HepG2 (cell line): ENCODE results near the gene MARCHF6. TPM values are rescaled to one million over a fixed set of nuclear protein-coding genes. Genes with fewer than 3 reads are reported as not detected.
A peak's percentile ranks its signal among the peaks of the same experiment; 100 is the strongest.

Experiments used
- CBX1 ChIP-seq: IDR thresholded peaks from one replicate; pipeline ENCODE4 v1.6.1; 2016; ENCODE audit warnings: antibody characterized with exemption, low read depth
- HOXA9 ChIP-seq: sonication (generic); formaldehyde crosslinking; IDR thresholded peaks from 2 replicates; pipeline ENCODE4 v1.8.1; 2022; ENCODE audit warnings: missing genetic modification reagents, mild to moderate bottlenecking, moderate library complexity, borderline replicate concordance
- REPIN1 ChIP-seq: sonication (generic); formaldehyde crosslinking; IDR thresholded peaks from 2 replicates; pipeline ENCODE4 v1.8.0; 2022; ENCODE audit warnings: missing genetic modification reagents, low read depth, mild to moderate bottlenecking, borderline replicate concordance
- TOE1 ChIP-seq: sonication (generic); formaldehyde crosslinking; IDR thresholded peaks from 2 replicates; pipeline ENCODE4 v1.4.0; 2020; ENCODE audit warnings: mild to moderate bottlenecking, missing genetic modification reagents
- ZNF234 ChIP-seq: sonication (generic); formaldehyde crosslinking; conservative IDR thresholded peaks from 2 replicates; pipeline ENCODE4 v1.5.1; 2020; ENCODE audit warnings: mild to moderate bottlenecking, missing genetic modification reagents
- ZNF44 ChIP-seq: sonication (generic); formaldehyde crosslinking; IDR thresholded peaks from 2 replicates; pipeline ENCODE4 v1.5.1; 2020; ENCODE audit warnings: mild to moderate bottlenecking, missing genetic modification reagents
- ZNF792 ChIP-seq: IDR thresholded peaks from 2 replicates; pipeline ENCODE4 v1.6.1; 2016
- polyA plus RNA-seq, 8 experiments: library from polyadenylated mRNA; depleted of rRNA in 3 of 8; stranded (reverse) in 7 of 8; unstranded in 1 of 8; fragments of >200 nt; fragmentation: Illumina TruSeq in 4 of 8; extraction: Trizol in 4 of 8; gene quantifications; 2 replicates each; pipeline versions ENCODE4 v1.2.1 to v1.2.3, GENCODE V29; 2011 to 2016; ENCODE audit warnings: low read depth in 4 of 8, missing spikeins in 1 of 8, mixed read lengths in 1 of 8; ENCODE audit not compliant: insufficient read depth in 1 of 8
- total RNA-seq, 5 experiments: library from RNA; depleted of rRNA; stranded (reverse); fragments of >200 nt; fragmentation: Illumina TruSeq; extraction: Trizol; gene quantifications; 2 replicates each; pipeline ENCODE4 v1.2.3, GENCODE V29; 2016; ENCODE audit warnings: low read depth in 1 of 5
- TF ChIP-seq, protein P1 (sequence below): IDR thresholded peaks from 2 replicates; pipeline ENCODE4 v1.6.1; 2016; ENCODE audit warnings: low read depth, missing genetic modification reagents, missing compliant biosample characterization
- TF ChIP-seq, protein P2 (sequence below): sonication (generic); formaldehyde crosslinking; IDR thresholded peaks from 2 replicates; pipeline ENCODE4 v1.4.0; 2020; ENCODE audit warnings: missing genetic modification reagents
- TF ChIP-seq, protein P3 (sequence below): sonication (generic); formaldehyde crosslinking; IDR thresholded peaks from 2 replicates; pipeline ENCODE4 v1.8.1; 2023; ENCODE audit warnings: mild to moderate bottlenecking, missing genetic modification reagents
- TF ChIP-seq, protein P4 (sequence below): sonication (generic); formaldehyde crosslinking; IDR thresholded peaks from 2 replicates; pipeline ENCODE4 v1.5.0; 2020; ENCODE audit warnings: mild to moderate bottlenecking, missing genetic modification reagents, borderline replicate concordance
- TF ChIP-seq, protein P5 (sequence below): sonication (generic); formaldehyde crosslinking; IDR thresholded peaks from 2 replicates; pipeline ENCODE4 v1.4.0; 2020; ENCODE audit warnings: missing genetic modification reagents, mild to moderate bottlenecking, borderline replicate concordance

The MARCHF6 gene
- total and polyA plus RNA-seq, 2 of the 13 experiments (the other 11 are each of a cell fraction or from before 2014, with no cell fraction given): 48.6 to 107 TPM

DNA sequence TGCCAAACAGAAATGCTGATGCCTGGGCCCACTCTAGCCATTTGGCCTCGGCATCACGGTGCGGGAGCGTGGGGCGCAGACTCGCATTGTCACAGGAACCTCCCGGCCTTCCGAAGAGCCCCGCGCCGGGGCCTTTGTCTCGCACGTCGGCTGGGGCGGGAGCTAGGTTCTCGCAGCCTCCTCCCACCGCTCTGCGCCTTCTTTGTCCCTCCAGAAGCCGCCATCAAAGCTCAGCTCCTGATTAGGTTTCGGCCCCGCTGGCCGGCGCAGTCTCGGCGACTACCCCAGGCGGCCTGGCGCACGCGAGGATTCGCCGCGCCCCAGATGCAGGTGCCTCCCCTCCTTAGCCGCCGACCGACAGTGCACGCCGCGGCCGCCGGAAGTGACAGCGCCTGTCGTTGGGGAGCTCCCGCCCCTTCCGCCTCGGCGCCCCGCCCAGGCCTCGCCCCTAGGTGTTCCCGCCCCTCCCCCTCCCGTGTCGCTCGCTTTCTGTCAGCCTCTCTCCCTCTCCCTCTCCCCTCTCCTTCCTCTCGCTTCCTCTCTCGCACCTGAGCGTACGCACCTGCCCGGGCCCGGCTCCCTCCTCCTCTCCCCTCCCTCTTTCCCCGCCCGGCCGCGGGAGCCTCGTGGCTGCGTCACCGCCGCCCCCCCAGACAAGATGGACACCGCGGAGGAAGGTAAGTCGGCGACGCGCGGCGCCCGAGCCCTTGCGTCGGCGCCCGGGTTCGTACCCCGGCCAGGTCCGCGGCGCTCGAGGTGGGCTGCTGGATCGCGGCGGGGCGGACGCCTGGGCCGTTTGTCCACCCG, at the start of gene MARCHF6 (continued):
- TF ChIP-seq, protein P1, sequence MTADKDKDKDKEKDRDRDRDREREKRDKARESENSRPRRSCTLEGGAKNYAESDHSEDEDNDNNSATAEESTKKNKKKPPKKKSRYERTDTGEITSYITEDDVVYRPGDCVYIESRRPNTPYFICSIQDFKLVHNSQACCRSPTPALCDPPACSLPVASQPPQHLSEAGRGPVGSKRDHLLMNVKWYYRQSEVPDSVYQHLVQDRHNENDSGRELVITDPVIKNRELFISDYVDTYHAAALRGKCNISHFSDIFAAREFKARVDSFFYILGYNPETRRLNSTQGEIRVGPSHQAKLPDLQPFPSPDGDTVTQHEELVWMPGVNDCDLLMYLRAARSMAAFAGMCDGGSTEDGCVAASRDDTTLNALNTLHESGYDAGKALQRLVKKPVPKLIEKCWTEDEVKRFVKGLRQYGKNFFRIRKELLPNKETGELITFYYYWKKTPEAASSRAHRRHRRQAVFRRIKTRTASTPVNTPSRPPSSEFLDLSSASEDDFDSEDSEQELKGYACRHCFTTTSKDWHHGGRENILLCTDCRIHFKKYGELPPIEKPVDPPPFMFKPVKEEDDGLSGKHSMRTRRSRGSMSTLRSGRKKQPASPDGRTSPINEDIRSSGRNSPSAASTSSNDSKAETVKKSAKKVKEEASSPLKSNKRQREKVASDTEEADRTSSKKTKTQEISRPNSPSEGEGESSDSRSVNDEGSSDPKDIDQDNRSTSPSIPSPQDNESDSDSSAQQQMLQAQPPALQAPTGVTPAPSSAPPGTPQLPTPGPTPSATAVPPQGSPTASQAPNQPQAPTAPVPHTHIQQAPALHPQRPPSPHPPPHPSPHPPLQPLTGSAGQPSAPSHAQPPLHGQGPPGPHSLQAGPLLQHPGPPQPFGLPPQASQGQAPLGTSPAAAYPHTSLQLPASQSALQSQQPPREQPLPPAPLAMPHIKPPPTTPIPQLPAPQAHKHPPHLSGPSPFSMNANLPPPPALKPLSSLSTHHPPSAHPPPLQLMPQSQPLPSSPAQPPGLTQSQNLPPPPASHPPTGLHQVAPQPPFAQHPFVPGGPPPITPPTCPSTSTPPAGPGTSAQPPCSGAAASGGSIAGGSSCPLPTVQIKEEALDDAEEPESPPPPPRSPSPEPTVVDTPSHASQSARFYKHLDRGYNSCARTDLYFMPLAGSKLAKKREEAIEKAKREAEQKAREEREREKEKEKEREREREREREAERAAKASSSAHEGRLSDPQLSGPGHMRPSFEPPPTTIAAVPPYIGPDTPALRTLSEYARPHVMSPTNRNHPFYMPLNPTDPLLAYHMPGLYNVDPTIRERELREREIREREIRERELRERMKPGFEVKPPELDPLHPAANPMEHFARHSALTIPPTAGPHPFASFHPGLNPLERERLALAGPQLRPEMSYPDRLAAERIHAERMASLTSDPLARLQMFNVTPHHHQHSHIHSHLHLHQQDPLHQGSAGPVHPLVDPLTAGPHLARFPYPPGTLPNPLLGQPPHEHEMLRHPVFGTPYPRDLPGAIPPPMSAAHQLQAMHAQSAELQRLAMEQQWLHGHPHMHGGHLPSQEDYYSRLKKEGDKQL (CRISPR knock-in tag): 0 out of 2 replicates have a peak, but pooled peaks have one; percentile 29
- TF ChIP-seq HOXA9 (CRISPR knock-in tag) (0 out of 2 replicates have a peak, but pooled peaks have one; percentile 60), REPIN1 (CRISPR knock-in tag) (peak; percentile 11; the same call in 1 of the 2 replicates), ZNF44 (CRISPR knock-in tag) (no peak), ZNF234 (CRISPR knock-in tag) (peak; percentile 78), CBX1 (peak; percentile 56), TOE1 (CRISPR knock-in tag) (no peak; the same call in 1 of the 2 replicates), ZNF792 (CRISPR knock-in tag) (peak; percentile 93)
- TF ChIP-seq, protein P2, sequence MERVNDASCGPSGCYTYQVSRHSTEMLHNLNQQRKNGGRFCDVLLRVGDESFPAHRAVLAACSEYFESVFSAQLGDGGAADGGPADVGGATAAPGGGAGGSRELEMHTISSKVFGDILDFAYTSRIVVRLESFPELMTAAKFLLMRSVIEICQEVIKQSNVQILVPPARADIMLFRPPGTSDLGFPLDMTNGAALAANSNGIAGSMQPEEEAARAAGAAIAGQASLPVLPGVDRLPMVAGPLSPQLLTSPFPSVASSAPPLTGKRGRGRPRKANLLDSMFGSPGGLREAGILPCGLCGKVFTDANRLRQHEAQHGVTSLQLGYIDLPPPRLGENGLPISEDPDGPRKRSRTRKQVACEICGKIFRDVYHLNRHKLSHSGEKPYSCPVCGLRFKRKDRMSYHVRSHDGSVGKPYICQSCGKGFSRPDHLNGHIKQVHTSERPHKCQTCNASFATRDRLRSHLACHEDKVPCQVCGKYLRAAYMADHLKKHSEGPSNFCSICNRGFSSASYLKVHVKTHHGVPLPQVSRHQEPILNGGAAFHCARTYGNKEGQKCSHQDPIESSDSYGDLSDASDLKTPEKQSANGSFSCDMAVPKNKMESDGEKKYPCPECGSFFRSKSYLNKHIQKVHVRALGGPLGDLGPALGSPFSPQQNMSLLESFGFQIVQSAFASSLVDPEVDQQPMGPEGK: peak; percentile 67
- TF ChIP-seq, protein P3, sequence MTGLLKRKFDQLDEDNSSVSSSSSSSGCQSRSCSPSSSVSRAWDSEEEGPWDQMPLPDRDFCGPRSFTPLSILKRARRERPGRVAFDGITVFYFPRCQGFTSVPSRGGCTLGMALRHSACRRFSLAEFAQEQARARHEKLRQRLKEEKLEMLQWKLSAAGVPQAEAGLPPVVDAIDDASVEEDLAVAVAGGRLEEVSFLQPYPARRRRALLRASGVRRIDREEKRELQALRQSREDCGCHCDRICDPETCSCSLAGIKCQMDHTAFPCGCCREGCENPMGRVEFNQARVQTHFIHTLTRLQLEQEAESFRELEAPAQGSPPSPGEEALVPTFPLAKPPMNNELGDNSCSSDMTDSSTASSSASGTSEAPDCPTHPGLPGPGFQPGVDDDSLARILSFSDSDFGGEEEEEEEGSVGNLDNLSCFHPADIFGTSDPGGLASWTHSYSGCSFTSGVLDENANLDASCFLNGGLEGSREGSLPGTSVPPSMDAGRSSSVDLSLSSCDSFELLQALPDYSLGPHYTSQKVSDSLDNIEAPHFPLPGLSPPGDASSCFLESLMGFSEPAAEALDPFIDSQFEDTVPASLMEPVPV (CRISPR knock-in tag): peak; percentile 37; the same call in 1 of the 2 replicates
- TF ChIP-seq, protein P4, sequence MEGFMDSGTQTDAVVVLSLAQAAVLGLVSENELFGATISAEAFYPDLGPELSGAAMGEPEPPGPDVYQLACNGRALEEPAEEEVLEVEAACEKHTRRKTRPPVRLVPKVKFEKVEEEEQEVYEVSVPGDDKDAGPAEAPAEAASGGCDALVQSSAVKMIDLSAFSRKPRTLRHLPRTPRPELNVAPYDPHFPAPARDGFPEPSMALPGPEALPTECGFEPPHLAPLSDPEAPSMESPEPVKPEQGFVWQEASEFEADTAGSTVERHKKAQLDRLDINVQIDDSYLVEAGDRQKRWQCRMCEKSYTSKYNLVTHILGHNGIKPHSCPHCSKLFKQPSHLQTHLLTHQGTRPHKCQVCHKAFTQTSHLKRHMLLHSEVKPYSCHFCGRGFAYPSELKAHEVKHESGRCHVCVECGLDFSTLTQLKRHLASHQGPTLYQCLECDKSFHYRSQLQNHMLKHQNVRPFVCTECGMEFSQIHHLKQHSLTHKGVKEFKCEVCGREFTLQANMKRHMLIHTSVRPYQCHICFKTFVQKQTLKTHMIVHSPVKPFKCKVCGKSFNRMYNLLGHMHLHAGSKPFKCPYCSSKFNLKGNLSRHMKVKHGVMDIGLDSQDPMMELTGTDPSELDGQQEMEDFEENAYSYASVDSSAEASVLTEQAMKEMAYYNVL: peak; percentile 93
- TF ChIP-seq, protein P5, sequence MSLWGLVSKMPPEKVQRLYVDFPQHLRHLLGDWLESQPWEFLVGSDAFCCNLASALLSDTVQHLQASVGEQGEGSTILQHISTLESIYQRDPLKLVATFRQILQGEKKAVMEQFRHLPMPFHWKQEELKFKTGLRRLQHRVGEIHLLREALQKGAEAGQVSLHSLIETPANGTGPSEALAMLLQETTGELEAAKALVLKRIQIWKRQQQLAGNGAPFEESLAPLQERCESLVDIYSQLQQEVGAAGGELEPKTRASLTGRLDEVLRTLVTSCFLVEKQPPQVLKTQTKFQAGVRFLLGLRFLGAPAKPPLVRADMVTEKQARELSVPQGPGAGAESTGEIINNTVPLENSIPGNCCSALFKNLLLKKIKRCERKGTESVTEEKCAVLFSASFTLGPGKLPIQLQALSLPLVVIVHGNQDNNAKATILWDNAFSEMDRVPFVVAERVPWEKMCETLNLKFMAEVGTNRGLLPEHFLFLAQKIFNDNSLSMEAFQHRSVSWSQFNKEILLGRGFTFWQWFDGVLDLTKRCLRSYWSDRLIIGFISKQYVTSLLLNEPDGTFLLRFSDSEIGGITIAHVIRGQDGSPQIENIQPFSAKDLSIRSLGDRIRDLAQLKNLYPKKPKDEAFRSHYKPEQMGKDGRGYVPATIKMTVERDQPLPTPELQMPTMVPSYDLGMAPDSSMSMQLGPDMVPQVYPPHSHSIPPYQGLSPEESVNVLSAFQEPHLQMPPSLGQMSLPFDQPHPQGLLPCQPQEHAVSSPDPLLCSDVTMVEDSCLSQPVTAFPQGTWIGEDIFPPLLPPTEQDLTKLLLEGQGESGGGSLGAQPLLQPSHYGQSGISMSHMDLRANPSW (CRISPR knock-in tag): no peak
